ENCODE measurements around the gene LGR5.
A peak's percentile ranks its signal among the peaks of the same experiment; 100 is the strongest.

Gene LGR5

DNA sequence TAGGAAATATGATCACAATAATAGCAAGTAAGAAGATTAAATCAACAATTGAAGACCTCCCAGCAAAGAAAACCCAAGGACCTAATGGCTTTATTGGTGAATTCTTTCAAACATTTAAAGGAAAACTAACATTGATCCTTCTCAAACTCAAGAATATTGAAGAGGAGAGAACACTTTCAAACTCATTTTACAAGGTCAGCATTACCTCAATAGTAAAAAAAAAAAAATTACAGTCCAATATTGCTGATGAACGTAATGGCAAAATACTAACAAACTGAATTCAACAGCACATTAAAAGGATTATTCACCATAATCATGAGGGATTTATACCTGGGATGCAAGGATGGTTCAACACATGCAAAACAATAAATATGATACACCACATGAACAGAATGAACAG is 33.7 kb upstream of the LGR5 start:
- DNase-seq, result no peak
- Histone ChIP-seq H3K36me3 (no peaks in the 10 kb centered on the region), H3K9me3 (no peaks in the 10 kb centered on the region), H3K4me1 (no peaks in the 10 kb centered on the region), H3K4me3 (ENCODE audit: low read depth, low read length) (no peak overlapping the region), H3K27me3 (no peaks in the 10 kb centered on the region)
- TF ChIP-seq, protein P1, sequence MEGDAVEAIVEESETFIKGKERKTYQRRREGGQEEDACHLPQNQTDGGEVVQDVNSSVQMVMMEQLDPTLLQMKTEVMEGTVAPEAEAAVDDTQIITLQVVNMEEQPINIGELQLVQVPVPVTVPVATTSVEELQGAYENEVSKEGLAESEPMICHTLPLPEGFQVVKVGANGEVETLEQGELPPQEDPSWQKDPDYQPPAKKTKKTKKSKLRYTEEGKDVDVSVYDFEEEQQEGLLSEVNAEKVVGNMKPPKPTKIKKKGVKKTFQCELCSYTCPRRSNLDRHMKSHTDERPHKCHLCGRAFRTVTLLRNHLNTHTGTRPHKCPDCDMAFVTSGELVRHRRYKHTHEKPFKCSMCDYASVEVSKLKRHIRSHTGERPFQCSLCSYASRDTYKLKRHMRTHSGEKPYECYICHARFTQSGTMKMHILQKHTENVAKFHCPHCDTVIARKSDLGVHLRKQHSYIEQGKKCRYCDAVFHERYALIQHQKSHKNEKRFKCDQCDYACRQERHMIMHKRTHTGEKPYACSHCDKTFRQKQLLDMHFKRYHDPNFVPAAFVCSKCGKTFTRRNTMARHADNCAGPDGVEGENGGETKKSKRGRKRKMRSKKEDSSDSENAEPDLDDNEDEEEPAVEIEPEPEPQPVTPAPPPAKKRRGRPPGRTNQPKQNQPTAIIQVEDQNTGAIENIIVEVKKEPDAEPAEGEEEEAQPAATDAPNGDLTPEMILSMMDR (IDR thresholded peaks at IDR 0.05; ENCODE audit: low read depth, low read length), result no peak

DNA sequence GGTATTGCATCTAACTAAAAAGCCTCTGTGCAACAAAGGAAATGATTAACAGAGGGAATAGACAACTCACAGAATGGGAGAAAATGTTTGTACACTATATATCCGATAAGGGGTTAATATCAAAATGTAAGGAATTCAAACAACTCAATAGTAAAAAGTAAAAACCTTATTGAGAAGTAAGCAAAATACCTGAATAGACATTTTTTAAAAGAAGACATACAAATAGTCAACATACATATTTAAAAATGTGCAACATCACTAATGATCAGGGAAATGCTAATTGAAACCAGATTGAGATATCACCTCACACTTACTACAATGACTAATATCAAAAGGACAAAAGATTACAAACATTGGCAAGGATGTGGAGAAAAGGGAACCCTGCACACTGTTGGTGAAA is 31.9 kb upstream of the LGR5 start:
- no peaks in the 10 kb centered on the region for H3K36me3 ChIP-seq
- H3K4me3 ChIP-seq (ENCODE audit: low read depth, low read length), result no peak overlapping the region
- no peaks in the 10 kb centered on the region for H3K9me3 ChIP-seq
- no peaks in the 10 kb centered on the region for H3K4me1 ChIP-seq
- no peaks in the 10 kb centered on the region for H3K27me3 ChIP-seq
- TF ChIP-seq, protein P1 (IDR thresholded peaks at IDR 0.05; ENCODE audit: low read depth, low read length), result no peak
- no peak for DNase-seq

DNA sequence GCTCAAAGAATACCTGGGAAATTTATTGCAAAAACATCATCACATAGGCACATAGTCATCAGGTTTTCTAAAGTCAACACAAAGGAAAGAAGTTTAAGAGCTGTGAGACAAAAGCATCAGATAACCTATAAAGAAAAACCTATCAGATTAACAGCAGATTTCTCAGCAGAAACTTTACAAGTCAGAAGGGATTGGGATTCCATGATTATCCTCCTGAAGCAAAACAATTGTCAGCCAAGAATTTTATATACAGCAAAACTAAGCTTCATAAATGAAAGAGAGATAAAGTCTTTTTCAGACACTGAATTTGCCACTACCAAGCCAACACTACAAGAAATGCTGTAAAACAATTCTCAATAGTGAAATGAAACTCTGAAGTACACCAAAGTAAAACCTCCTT is 28.8 kb upstream of the LGR5 start:
- TF ChIP-seq, protein P1 (IDR thresholded peaks at IDR 0.05; ENCODE audit: low read depth, low read length), result no peak
- H3K27me3 ChIP-seq, result no peaks in the 10 kb centered on the region
- no peak overlapping the region for H3K4me3 ChIP-seq (ENCODE audit: low read depth, low read length)
- H3K9me3 ChIP-seq, result no peaks in the 10 kb centered on the region
- no peaks in the 10 kb centered on the region for H3K36me3 ChIP-seq
- no peak for DNase-seq
- no peaks in the 10 kb centered on the region; the same call in 1 of the 2 replicates for H3K4me1 ChIP-seq

DNA sequence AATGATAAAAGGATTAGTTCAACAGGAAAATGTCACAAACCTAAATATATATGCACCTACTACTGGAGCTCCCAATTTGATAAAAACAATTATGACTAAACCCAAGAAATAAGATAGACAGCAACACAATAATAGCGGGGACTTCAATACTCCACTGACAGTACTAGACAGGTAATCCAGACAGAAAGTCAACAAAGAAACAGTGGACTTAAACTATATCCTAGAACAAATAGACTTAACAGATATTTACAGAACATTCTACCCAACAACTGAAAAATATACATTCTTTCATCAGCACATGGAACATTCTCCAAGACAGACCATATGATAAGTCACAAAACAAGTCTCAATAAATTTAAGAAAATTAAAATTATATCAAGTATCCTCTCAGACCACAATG is 28.0 kb upstream of the LGR5 start:
- no peaks in the 10 kb centered on the region for H3K36me3 ChIP-seq
- DNase-seq, result no peak
- TF ChIP-seq, protein P1 (IDR thresholded peaks at IDR 0.05; ENCODE audit: low read depth, low read length), result no peak
- no peak overlapping the region for H3K4me3 ChIP-seq (ENCODE audit: low read depth, low read length)
- H3K4me1 ChIP-seq, result no peaks in the 10 kb centered on the region; the same call in 1 of the 2 replicates
- no peaks in the 10 kb centered on the region for H3K9me3 ChIP-seq
- H3K27me3 ChIP-seq, result no peaks in the 10 kb centered on the region

DNA sequence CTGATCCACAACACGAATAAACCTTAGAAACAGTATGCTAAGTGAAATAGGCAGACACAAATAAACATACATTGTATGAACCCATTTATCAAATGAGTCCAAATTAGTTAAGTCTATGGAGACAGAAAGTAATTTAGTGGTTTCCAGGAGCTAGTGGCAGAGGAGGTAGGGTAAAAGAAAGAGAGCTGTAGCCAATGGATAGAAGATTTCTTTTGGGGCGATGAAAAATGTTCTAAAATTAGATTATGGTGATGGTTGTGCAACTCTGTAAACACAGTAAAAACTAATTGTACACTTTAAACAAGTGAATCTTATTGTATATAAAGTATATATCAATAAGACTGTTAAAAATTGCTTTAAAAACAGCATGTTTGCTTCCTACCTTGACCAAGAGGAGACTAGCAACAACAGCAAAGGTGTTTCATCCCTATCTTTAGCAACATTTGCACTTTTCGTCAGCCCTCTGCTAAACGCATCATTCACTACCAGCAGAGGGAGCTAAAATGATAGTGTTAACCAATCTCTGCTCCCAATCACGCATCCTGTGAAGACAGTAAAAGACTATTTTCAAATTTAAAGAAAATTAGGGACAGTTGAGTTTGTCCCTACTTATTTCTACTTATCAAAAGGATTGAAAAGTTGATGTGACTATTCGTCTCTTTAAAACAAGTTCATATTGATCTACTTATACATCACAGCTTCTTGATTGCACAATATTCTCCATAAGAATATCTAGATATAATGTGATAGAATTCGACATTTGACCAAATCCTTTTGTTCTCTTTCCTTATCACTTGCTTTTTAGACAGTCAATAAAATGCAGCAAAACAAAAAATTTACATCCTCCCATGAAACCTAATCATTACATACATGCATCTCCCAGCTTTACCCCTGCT is 24.0 kb upstream of the LGR5 start:
- TF ChIP-seq, protein P1 (IDR thresholded peaks at IDR 0.05; ENCODE audit: low read depth, low read length), result peak; percentile 93
- H3K4me1 ChIP-seq, result no peaks in the 10 kb centered on the region; the same call in 1 of the 2 replicates
- no peak overlapping the region for H3K4me3 ChIP-seq (ENCODE audit: low read depth, low read length)
- no peaks in the 10 kb centered on the region for H3K27me3 ChIP-seq
- no peaks in the 10 kb centered on the region for H3K9me3 ChIP-seq
- no peaks in the 10 kb centered on the region for H3K36me3 ChIP-seq
- peak; percentile 51 for DNase-seq

DNA sequence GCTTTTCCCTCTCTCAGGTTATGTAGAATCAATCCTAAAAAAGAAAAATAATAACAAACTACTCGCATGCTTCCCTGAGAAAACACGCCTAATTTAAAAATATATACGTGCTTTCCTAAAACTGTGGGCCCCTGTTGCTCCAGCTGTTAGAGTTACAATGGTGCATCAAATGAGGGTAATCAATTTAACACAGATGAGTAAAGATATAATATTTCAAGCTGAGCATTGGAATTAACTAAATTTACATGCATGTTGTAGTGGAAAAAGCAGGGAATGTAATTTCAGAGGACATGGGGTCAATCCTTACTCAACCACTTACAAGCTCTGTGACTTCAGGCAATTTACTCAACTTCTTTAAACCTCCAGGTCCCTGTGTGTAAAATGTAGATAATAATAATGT is 22.4 kb upstream of the LGR5 start:
- H3K36me3 ChIP-seq, result no peaks in the 10 kb centered on the region
- TF ChIP-seq, protein P1 (IDR thresholded peaks at IDR 0.05; ENCODE audit: low read depth, low read length), result no peak
- H3K4me1 ChIP-seq, result no peaks in the 10 kb centered on the region; the same call in 1 of the 2 replicates
- no peak for DNase-seq
- H3K4me3 ChIP-seq (ENCODE audit: low read depth, low read length), result no peak overlapping the region
- no peaks in the 10 kb centered on the region for H3K9me3 ChIP-seq
- H3K27me3 ChIP-seq, result no peaks in the 10 kb centered on the region

Data from BE2C (cell line).